ENCODE data around the gene KDM4B. TPM values are rescaled to one million over a fixed set of nuclear protein-coding genes. Genes with fewer than 3 reads are reported as not detected.

Gene KDM4B
- total and polyA plus RNA-seq, 4 donors, result 3.2 to 19.7 (median 12.9) TPM

GRCh38 chr19:5014941-5015340, 46.0 kb downstream of the KDM4B start:
- Histone ChIP-seq H3K4me3 (ENCODE audit: low read depth in 1 of 3, low read length in 3 of 3) (no peak overlapping the region), H3K9ac (ENCODE audit: low read depth in 1 of 2, low read length in 2 of 2) (no peak overlapping the region), H3K27ac (ENCODE audit: low read depth in 1 of 2, low read length in 2 of 2) (no peak overlapping the region), H3K9me3 (ENCODE audit: control insufficient read depth in 4 of 4, low read length in 3 of 4) (no peaks in the 10 kb centered on the region), H3K36me3 (ENCODE audit: control insufficient read depth in 4 of 4, insufficient read depth in 3 of 4, low read depth in 1 of 4, low read length in 3 of 4) (peaks cover 3 to 20% (median 6%) of the 10 kb centered on the region in 4 donors), H3K4me1 (ENCODE audit: control insufficient read depth in 4 of 4, insufficient read depth in 4 of 4, low read length in 3 of 4) (peaks cover 0 to 7% (median 3%) of the 10 kb centered on the region in 4 donors), H3K27me3 (ENCODE audit: control insufficient read depth in 4 of 4, insufficient read depth in 4 of 4, low read length in 3 of 4) (no peaks in the 10 kb centered on the region)
- no peak for DNase-seq (ENCODE audit: low spot score)
- TF ChIP-seq, protein P1, sequence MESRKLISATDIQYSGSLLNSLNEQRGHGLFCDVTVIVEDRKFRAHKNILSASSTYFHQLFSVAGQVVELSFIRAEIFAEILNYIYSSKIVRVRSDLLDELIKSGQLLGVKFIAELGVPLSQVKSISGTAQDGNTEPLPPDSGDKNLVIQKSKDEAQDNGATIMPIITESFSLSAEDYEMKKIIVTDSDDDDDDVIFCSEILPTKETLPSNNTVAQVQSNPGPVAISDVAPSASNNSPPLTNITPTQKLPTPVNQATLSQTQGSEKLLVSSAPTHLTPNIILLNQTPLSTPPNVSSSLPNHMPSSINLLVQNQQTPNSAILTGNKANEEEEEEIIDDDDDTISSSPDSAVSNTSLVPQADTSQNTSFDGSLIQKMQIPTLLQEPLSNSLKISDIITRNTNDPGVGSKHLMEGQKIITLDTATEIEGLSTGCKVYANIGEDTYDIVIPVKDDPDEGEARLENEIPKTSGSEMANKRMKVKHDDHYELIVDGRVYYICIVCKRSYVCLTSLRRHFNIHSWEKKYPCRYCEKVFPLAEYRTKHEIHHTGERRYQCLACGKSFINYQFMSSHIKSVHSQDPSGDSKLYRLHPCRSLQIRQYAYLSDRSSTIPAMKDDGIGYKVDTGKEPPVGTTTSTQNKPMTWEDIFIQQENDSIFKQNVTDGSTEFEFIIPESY (IDR thresholded peaks at IDR 0.05), result no peak
- TF ChIP-seq FOXA1 (IDR thresholded peaks at IDR 0.05) (no peak), RXRA (IDR thresholded peaks at IDR 0.05) (no peak)
- 97% methylated on average over 13 of the region's 13 CpGs for WGBS

DNA sequence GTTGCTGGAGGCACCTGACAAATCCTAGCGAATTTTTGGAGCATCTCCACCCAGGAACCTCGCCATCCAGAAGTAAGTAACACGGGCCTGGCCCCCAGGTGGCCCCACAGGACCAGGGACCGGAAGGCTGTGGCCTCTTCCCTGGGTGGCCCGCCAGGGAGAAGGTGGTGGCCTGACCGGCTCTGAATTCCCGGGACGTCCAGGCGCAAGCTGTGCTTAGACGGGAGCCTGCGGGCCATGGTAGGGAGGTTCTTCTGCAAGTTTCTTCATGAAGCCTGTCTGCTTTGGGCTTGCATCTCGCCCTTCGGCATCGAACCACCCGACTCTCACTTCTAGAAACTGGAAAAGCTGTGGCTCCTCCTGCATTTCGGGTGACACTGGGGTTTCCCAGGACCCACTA, 47.4 kb downstream of the KDM4B start:
- no peak for DNase-seq (ENCODE audit: low spot score)
- Histone ChIP-seq H3K9me3 (ENCODE audit: control insufficient read depth in 4 of 4, low read length in 3 of 4) (no peaks in the 10 kb centered on the region), H3K4me3 (ENCODE audit: low read depth in 1 of 3, low read length in 3 of 3) (no peak overlapping the region), H3K4me1 (ENCODE audit: control insufficient read depth in 4 of 4, insufficient read depth in 4 of 4, low read length in 3 of 4) (peaks cover 0 to 7% (median 3%) of the 10 kb centered on the region in 4 donors), H3K9ac (ENCODE audit: low read depth in 1 of 2, low read length in 2 of 2) (no peak overlapping the region), H3K36me3 (ENCODE audit: control insufficient read depth in 4 of 4, insufficient read depth in 3 of 4, low read depth in 1 of 4, low read length in 3 of 4) (peaks cover 3 to 23% (median 6%) of the 10 kb centered on the region in 4 donors), H3K27ac (ENCODE audit: low read depth in 1 of 2, low read length in 2 of 2) (no peak overlapping the region), H3K27me3 (ENCODE audit: control insufficient read depth in 4 of 4, insufficient read depth in 4 of 4, low read length in 3 of 4) (no peaks in the 10 kb centered on the region)
- TF ChIP-seq, protein P2, sequence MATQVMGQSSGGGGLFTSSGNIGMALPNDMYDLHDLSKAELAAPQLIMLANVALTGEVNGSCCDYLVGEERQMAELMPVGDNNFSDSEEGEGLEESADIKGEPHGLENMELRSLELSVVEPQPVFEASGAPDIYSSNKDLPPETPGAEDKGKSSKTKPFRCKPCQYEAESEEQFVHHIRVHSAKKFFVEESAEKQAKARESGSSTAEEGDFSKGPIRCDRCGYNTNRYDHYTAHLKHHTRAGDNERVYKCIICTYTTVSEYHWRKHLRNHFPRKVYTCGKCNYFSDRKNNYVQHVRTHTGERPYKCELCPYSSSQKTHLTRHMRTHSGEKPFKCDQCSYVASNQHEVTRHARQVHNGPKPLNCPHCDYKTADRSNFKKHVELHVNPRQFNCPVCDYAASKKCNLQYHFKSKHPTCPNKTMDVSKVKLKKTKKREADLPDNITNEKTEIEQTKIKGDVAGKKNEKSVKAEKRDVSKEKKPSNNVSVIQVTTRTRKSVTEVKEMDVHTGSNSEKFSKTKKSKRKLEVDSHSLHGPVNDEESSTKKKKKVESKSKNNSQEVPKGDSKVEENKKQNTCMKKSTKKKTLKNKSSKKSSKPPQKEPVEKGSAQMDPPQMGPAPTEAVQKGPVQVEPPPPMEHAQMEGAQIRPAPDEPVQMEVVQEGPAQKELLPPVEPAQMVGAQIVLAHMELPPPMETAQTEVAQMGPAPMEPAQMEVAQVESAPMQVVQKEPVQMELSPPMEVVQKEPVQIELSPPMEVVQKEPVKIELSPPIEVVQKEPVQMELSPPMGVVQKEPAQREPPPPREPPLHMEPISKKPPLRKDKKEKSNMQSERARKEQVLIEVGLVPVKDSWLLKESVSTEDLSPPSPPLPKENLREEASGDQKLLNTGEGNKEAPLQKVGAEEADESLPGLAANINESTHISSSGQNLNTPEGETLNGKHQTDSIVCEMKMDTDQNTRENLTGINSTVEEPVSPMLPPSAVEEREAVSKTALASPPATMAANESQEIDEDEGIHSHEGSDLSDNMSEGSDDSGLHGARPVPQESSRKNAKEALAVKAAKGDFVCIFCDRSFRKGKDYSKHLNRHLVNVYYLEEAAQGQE (IDR thresholded peaks at IDR 0.05), result no peak
- TF ChIP-seq JUND (IDR thresholded peaks at IDR 0.05) (no peak), NR2F2 (IDR thresholded peaks at IDR 0.05) (no peak), ATF3 (IDR thresholded peaks at IDR 0.05) (no peak), CTCF (IDR thresholded peaks at IDR 0.05; ENCODE audit: low read depth, low read length, missing input control) (no peak), RAD21 (IDR thresholded peaks at IDR 0.05) (no peak), FOXA1 (IDR thresholded peaks at IDR 0.05) (no peak)
- WGBS, result 95% methylated on average over 16 of the region's 16 CpGs

DNA sequence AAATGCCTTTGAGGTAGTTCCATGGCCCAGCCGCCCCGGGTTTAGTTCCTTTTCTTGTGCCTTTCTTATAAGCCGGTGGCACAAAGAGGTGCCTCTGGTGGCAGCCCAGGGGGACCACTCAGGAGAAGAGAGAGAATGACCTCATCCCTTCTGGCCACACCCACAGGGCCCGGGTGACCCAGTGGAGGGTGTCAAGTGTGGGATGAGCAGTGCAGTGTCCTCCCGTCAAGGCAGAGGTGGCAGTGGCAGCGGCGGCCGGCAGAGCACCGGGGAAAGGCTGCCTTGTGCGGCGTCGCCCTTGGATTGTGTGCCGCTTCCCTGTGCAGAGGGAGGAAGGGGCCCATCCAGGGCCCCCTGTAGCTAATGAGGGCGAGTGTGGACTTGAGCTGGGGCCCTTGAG, 47.9 kb downstream of the KDM4B start:
- Histone ChIP-seq H3K36me3 (ENCODE audit: control insufficient read depth in 4 of 4, insufficient read depth in 3 of 4, low read depth in 1 of 4, low read length in 3 of 4) (peaks cover 3 to 23% (median 6%) of the 10 kb centered on the region in 4 donors), H3K27ac (ENCODE audit: low read depth in 1 of 2, low read length in 2 of 2) (no peak overlapping the region), H3K4me1 (ENCODE audit: control insufficient read depth in 4 of 4, insufficient read depth in 4 of 4, low read length in 3 of 4) (peaks cover 0 to 2% (median under 1%) of the 10 kb centered on the region in 4 donors), H3K9ac (ENCODE audit: low read depth in 1 of 2, low read length in 2 of 2) (no peak overlapping the region), H3K9me3 (ENCODE audit: control insufficient read depth in 4 of 4, low read length in 3 of 4) (no peaks in the 10 kb centered on the region), H3K4me3 (ENCODE audit: low read depth in 1 of 3, low read length in 3 of 3) (no peak overlapping the region), H3K27me3 (ENCODE audit: control insufficient read depth in 4 of 4, insufficient read depth in 4 of 4, low read length in 3 of 4) (no peaks in the 10 kb centered on the region)
- no peak for DNase-seq (ENCODE audit: low spot score)
- 96% methylated on average over 14 of the region's 14 CpGs for WGBS
- TF ChIP-seq RXRA (IDR thresholded peaks at IDR 0.05) (no peak), FOXA2 (IDR thresholded peaks at IDR 0.05) (no peak), SP1 (IDR thresholded peaks at IDR 0.05) (no peak), CTCF (IDR thresholded peaks at IDR 0.05; ENCODE audit: low read depth, low read length, missing input control) (no peak), TAF1 (conservative IDR thresholded peaks at IDR 0.05) (no peak), HNF4G (IDR thresholded peaks at IDR 0.05) (no peak), FOXA1 (IDR thresholded peaks at IDR 0.05) (no peak), RAD21 (IDR thresholded peaks at IDR 0.05) (no peak), ATF3 (IDR thresholded peaks at IDR 0.05) (no peak), JUND (IDR thresholded peaks at IDR 0.05) (no peak)
- TF ChIP-seq, protein P3, sequence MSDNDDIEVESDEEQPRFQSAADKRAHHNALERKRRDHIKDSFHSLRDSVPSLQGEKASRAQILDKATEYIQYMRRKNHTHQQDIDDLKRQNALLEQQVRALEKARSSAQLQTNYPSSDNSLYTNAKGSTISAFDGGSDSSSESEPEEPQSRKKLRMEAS (IDR thresholded peaks at IDR 0.05), result no peak
- TF ChIP-seq, protein P1 (IDR thresholded peaks at IDR 0.05), result no peak
